ENCODE measurements around the gene PARP6. TPM values are rescaled to one million over a fixed set of nuclear protein-coding genes. Genes with fewer than 3 reads are reported as not detected.

Gene PARP6
- total and polyA plus RNA-seq, 2 donors (not counting 1 experiment from before 2014, with no cell fraction given) = 118 to 134 TPM

DNA sequence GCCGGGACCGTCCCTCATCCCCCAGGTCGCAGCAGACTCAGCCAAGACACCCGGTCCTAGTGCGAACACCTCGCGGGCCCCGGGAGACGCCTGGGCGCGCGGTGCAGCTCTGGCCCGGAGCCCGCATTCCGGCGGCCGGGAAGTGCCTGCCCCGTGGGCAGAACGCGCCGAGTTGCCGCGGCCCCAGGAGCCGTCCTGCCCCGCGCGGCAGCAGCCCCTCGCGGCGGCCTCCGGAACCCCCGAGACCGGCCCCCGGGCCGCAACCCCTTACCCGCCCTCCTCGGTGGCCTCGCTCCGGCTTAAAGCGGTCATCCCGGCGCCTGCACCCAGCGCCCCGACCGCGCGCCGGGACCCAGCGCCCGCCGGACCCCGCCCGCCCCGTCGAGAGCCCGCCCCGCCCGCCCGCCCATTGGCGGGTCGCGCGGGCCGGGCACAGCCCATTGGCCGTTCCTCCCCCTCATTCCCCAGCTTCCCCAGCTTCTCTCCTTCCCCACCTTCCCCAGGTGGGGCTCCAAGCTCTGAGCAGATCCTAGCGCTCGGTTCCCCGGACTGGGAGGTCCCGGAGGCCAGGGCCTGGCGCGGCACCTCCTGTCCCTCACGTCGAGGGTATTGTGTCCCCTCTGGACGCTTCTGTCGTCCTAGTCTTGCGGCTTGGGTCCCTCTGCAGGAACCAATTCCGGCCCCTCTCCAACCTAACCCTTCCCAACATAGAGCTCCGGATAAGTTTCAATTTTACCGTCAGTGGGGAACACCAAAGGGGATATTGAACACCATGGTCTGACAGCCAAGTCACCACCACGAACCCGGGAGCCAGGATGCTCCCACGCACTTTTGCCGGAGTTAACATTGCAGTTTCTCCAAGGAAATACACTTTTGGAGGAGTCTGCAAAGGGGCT lies 74.6 kb downstream of the PARP6 start, which contains the start of gene GRAMD2A:
GRAMD2A (minus strand) TSS at position 328 of the 896 bp plus-strand sequence.
- Histone ChIP-seq H3K9ac (ENCODE audit: low read length) (peak within 1 kb of the TSS; percentile 23), H3K36me3 (replicated peaks in 1 of 2; ENCODE audit: control extremely low read depth in 1 of 2, control insufficient read depth in 1 of 2, extremely low read depth in 1 of 2, insufficient read depth in 2 of 2, low read length in 1 of 2) (peaks cover 13 to 43% of the 10 kb centered on the region in 2 experiments), H2AFZ (ENCODE audit: insufficient read depth, low read depth, low read length, poor library complexity, severe bottlenecking) (peak within 1 kb of the TSS; percentile 58), H4K20me1 (ENCODE audit: control insufficient read depth, insufficient read depth, low read length, poor library complexity, severe bottlenecking) (peaks cover 18% of the 10 kb centered on the region), H3K79me2 (ENCODE audit: control insufficient read depth, insufficient read depth, low read length) (no peaks in the 10 kb centered on the region), H3K9me3 (ENCODE audit: control extremely low read depth in 1 of 3, control insufficient read depth in 2 of 3, insufficient read depth in 1 of 3, low read length in 2 of 3) (no peaks in the 10 kb centered on the region), H3K27me3 (replicated peaks in 1 of 4; ENCODE audit: control extremely low read depth in 1 of 4, control insufficient read depth in 3 of 4, insufficient read depth in 4 of 4, low read length in 3 of 4) (peaks cover 0 to 26% (median 5%) of the 10 kb centered on the region in 4 experiments), H3K4me3 (ENCODE audit: control extremely low read depth in 1 of 5, extremely low read depth in 1 of 5, insufficient read depth in 1 of 5, low read depth in 2 of 5, low read length in 4 of 5) (peak within 1 kb of the TSS in 2 of 5 experiments; percentile 11 to 26), H3K4me2 (replicated peaks; ENCODE audit: low read depth, low read length, poor library complexity, severe bottlenecking) (peak within 1 kb of the TSS; percentile 68), H3K27ac (ENCODE audit: low read length in 2 of 2) (no peak within 1 kb of the TSS), H3K4me1 (ENCODE audit: control insufficient read depth in 2 of 2, insufficient read depth in 2 of 2, low read length in 2 of 2) (peaks cover 6 to 10% of the 10 kb centered on the region in 2 donors)
- no peaks in the 10 kb centered on the region for H3K9me3 Mint-ChIP-seq (ENCODE audit: insufficient read depth)
- TF ChIP-seq, protein P1, sequence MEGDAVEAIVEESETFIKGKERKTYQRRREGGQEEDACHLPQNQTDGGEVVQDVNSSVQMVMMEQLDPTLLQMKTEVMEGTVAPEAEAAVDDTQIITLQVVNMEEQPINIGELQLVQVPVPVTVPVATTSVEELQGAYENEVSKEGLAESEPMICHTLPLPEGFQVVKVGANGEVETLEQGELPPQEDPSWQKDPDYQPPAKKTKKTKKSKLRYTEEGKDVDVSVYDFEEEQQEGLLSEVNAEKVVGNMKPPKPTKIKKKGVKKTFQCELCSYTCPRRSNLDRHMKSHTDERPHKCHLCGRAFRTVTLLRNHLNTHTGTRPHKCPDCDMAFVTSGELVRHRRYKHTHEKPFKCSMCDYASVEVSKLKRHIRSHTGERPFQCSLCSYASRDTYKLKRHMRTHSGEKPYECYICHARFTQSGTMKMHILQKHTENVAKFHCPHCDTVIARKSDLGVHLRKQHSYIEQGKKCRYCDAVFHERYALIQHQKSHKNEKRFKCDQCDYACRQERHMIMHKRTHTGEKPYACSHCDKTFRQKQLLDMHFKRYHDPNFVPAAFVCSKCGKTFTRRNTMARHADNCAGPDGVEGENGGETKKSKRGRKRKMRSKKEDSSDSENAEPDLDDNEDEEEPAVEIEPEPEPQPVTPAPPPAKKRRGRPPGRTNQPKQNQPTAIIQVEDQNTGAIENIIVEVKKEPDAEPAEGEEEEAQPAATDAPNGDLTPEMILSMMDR (IDR thresholded peaks at IDR 0.05) = no peak
- TF ChIP-seq EZH2 (IDR thresholded peaks at IDR 0.05; ENCODE audit: borderline replicate concordance, insufficient read depth, low read depth, low read length, poor library complexity, severe bottlenecking) = no peak
- 22% methylated on average over 58 of the region's 83 CpGs for WGBS (ENCODE audit: insufficient coverage)
- H3K27ac Mint-ChIP-seq = no peak within 1 kb of the TSS
- H3K4me1 Mint-ChIP-seq = peaks cover 21% of the 10 kb centered on the region
- ChIA-PET POLR2A (no interaction called here), CTCF (interaction anchor here (0.8 to 9.5 kb wide), 6 partner anchors 9 to 178 kb away, joined by 3 to 137 read pairs (median 3); partner anchors contain the start of genes HEXA and PKM)
- peak within 1 kb of the TSS; percentile 72 for H3K4me3 Mint-ChIP-seq
- H3K27me3 Mint-ChIP-seq = peaks cover 24% of the 10 kb centered on the region
- intact Hi-C loops (cut with micrococcal nuclease) = loop anchor here (5.0 kb wide), 1 partner anchor 335 kb away; no protein-coding TSS in a partner anchor
- ATAC-seq (ENCODE audit: low read depth) (peak; percentile 41), DNase-seq (peak; percentile 43)

Measured in B cell (primary cell).